Stomach smooth muscle (tissue), 2 donors: ENCODE measurements around the gene CACNA1G.

Source experiments
- H3K27ac ChIP-seq: one replicate; pipeline ENCODE4 v1.7.0; 2013; ENCODE audit warnings: mild to moderate bottlenecking, low read length, inconsistent platforms
- H3K27me3 ChIP-seq, 2 donors: one replicate each; pipeline ENCODE4 v1.7.0; 2013; ENCODE audit warnings: low read length in 2 of 2; ENCODE audit not compliant: insufficient read depth in 2 of 2, control insufficient read depth in 1 of 2
- H3K36me3 ChIP-seq, 2 donors: one replicate each; pipeline ENCODE4 v1.7.0; 2013; ENCODE audit warnings: low read length in 2 of 2; ENCODE audit not compliant: control insufficient read depth in 2 of 2, insufficient read depth in 2 of 2
- H3K4me1 ChIP-seq: one replicate; pipeline ENCODE4 v1.7.0; 2013; ENCODE audit warnings: low read length; ENCODE audit not compliant: control insufficient read depth, insufficient read depth
- H3K4me3 ChIP-seq, 2 donors: one replicate each; pipeline ENCODE4 v1.7.0; 2013; ENCODE audit warnings: low read length in 2 of 2
- H3K9ac ChIP-seq, 2 donors: one replicate each; pipeline ENCODE4 v1.7.0; 2013; ENCODE audit warnings: low read length in 2 of 2, mild to moderate bottlenecking in 1 of 2
- H3K9me3 ChIP-seq, 2 donors: one replicate each; pipeline ENCODE4 v1.7.0; 2013; ENCODE audit warnings: low read length in 2 of 2; ENCODE audit not compliant: control insufficient read depth in 2 of 2
- donor health status: healthy.
- donor health status: Pancreatic carcinoma.

CACNA1G gene

GRCh38 chr17:50588391-50589049 lies 28.0 kb downstream of the CACNA1G start:
- Histone ChIP-seq H3K4me3 (no peak overlapping the region), H3K4me1 (peaks cover 17% of the 10 kb centered on the region), H3K9me3 (no peaks in the 10 kb centered on the region), H3K9ac (no peak overlapping the region), H3K27me3 (no peaks in the 10 kb centered on the region), H3K27ac (no peak overlapping the region), H3K36me3 (no peaks in the 10 kb centered on the region)

GRCh38 chr17:50589095-50589705 lies 28.7 kb downstream of the CACNA1G start:
- Histone ChIP-seq H3K27ac (no peak overlapping the region), H3K4me1 (peaks cover 17% of the 10 kb centered on the region), H3K27me3 (no peaks in the 10 kb centered on the region), H3K9me3 (no peaks in the 10 kb centered on the region), H3K36me3 (no peaks in the 10 kb centered on the region), H3K9ac (peak overlapping the region; percentile 28 to 29), H3K4me3 (no peak overlapping the region)

GRCh38 chr17:50590946-50591737 lies 30.6 kb downstream of the CACNA1G start:
- Histone ChIP-seq H3K27ac (no peak overlapping the region), H3K4me3 (no peak overlapping the region), H3K27me3 (no peaks in the 10 kb centered on the region), H3K9me3 (no peaks in the 10 kb centered on the region), H3K9ac (no peak overlapping the region), H3K36me3 (no peaks in the 10 kb centered on the region), H3K4me1 (peaks cover 17% of the 10 kb centered on the region)

GRCh38 chr17:50593321-50593720 lies 32.8 kb downstream of the CACNA1G start:
- H3K9me3 ChIP-seq, result no peaks in the 10 kb centered on the region
- H3K9ac ChIP-seq, result no peak overlapping the region
- peaks cover 17% of the 10 kb centered on the region for H3K4me1 ChIP-seq
- no peaks in the 10 kb centered on the region for H3K36me3 ChIP-seq
- no peaks in the 10 kb centered on the region for H3K27me3 ChIP-seq
- H3K4me3 ChIP-seq, result no peak overlapping the region
- H3K27ac ChIP-seq, result no peak overlapping the region

GRCh38 chr17:50594128-50594823 lies 33.8 kb downstream of the CACNA1G start:
- Histone ChIP-seq H3K4me3 (no peak overlapping the region), H3K4me1 (peaks cover 7% of the 10 kb centered on the region), H3K36me3 (no peaks in the 10 kb centered on the region), H3K27ac (no peak overlapping the region), H3K27me3 (no peaks in the 10 kb centered on the region), H3K9ac (no peak overlapping the region), H3K9me3 (no peaks in the 10 kb centered on the region)

- no peak overlapping the region for H3K4me3 ChIP-seq
- H3K36me3 ChIP-seq, result no peaks in the 10 kb centered on the region
- H3K9ac ChIP-seq, result no peak overlapping the region
- H3K27me3 ChIP-seq, result no peaks in the 10 kb centered on the region
- no peaks in the 10 kb centered on the region for H3K9me3 ChIP-seq
- H3K4me1 ChIP-seq, result peaks cover 3% of the 10 kb centered on the region
- no peak overlapping the region for H3K27ac ChIP-seq
These were observed 34.4 kb downstream of the CACNA1G start for GRCh38 chr17:50594892-50595291.

GRCh38 chr17:50596191-50597037 lies 35.9 kb downstream of the CACNA1G start:
- H3K4me3 ChIP-seq, result no peak overlapping the region
- H3K4me1 ChIP-seq, result no peaks in the 10 kb centered on the region
- no peaks in the 10 kb centered on the region for H3K36me3 ChIP-seq
- no peaks in the 10 kb centered on the region for H3K9me3 ChIP-seq
- H3K27me3 ChIP-seq, result no peaks in the 10 kb centered on the region
- no peak overlapping the region for H3K9ac ChIP-seq
- no peak overlapping the region for H3K27ac ChIP-seq

- H3K4me1 ChIP-seq, result no peaks in the 10 kb centered on the region
- H3K9me3 ChIP-seq, result no peaks in the 10 kb centered on the region
- no peak overlapping the region for H3K9ac ChIP-seq
- H3K27ac ChIP-seq, result no peak overlapping the region
- no peaks in the 10 kb centered on the region for H3K36me3 ChIP-seq
- peaks cover 3 to 4% of the 10 kb centered on the region in 2 donors for H3K27me3 ChIP-seq
- no peak overlapping the region for H3K4me3 ChIP-seq
These were observed 38.0 kb downstream of the CACNA1G start for GRCh38 chr17:50598487-50598886.

GRCh38 chr17:50599606-50600005 lies 39.1 kb downstream of the CACNA1G start:
- Histone ChIP-seq H3K4me3 (no peak overlapping the region), H3K27ac (no peak overlapping the region), H3K9me3 (no peaks in the 10 kb centered on the region), H3K9ac (no peak overlapping the region), H3K36me3 (no peaks in the 10 kb centered on the region), H3K4me1 (peaks cover 6% of the 10 kb centered on the region), H3K27me3 (peaks cover 3 to 4% of the 10 kb centered on the region in 2 donors)

GRCh38 chr17:50601823-50602375 lies 41.4 kb downstream of the CACNA1G start:
- Histone ChIP-seq H3K9ac (no peak overlapping the region), H3K4me3 (no peak overlapping the region), H3K27me3 (peaks cover 3 to 4% of the 10 kb centered on the region in 2 donors), H3K27ac (no peak overlapping the region), H3K9me3 (no peaks in the 10 kb centered on the region), H3K36me3 (no peaks in the 10 kb centered on the region), H3K4me1 (peaks cover 17% of the 10 kb centered on the region)
